PC-9 (cell line): ENCODE data around the gene DEAF1. TPM values are rescaled to one million over a fixed set of nuclear protein-coding genes. Genes with fewer than 3 reads are reported as not detected.

Experiments
- BruUV-seq: library from RNA; stranded (reverse); fragments of 400-500 nt; replicated peaks from 2 replicates; lab custom pipeline; 2021; lab: Mats Ljungman, UMichigan
- CTCF ChIA-PET: fragments of 300-600 bp; sonication (Branson Sonifier 250); formaldehyde crosslinking; loops from one replicate; lab custom pipeline; 2022; ENCODE audit warnings: antibody characterized with exemption; lab: Charles Lee
- POLR2A ChIA-PET: fragments of 300-600 bp; sonication (Branson Sonifier 250); formaldehyde crosslinking; loops from one replicate; lab custom pipeline; 2022; ENCODE audit warnings: antibody characterized with exemption; ENCODE audit not compliant: unreplicated experiment; lab: Charles Lee
- DNase-seq, 2 experiments: peaks; one replicate each; pipeline versions ENCODE4 v3.0.0 to v3.0.0-alpha.2; 2015 to 2022; ENCODE audit warnings: mixed read lengths in 1 of 2
- H2AFZ ChIP-seq: fragments of 200-600 bp; sonication (generic); 2 replicates; pipeline ENCODE4 v1.8.1; 2017; ENCODE audit warnings: antibody characterized with exemption
- H3F3A ChIP-seq: fragments of 200-600 bp; sonication (generic); 2 replicates; pipeline ENCODE4 v1.8.1; 2017; ENCODE audit warnings: antibody characterized with exemption, mild to moderate bottlenecking, low read depth; ENCODE audit not compliant: insufficient read depth
- H3K27ac ChIP-seq: fragments of 200-600 bp; sonication (generic); 2 replicates; pipeline ENCODE4 v1.6.1; 2016; ENCODE audit warnings: mixed run types
- H3K27me3 ChIP-seq: fragments of 200-600 bp; sonication (generic); 2 replicates; pipeline ENCODE4 v1.6.1; 2016; ENCODE audit warnings: low read depth, mixed run types; ENCODE audit not compliant: insufficient read depth
- H3K36me3 ChIP-seq: fragments of 200-600 bp; sonication (generic); 2 replicates; pipeline ENCODE4 v1.6.1; 2016; ENCODE audit warnings: low read depth, mixed run types
- H3K4me1 ChIP-seq: fragments of 200-600 bp; sonication (generic); replicated peaks from 2 replicates; pipeline ENCODE4 v1.6.1; 2016; ENCODE audit warnings: mixed run types; ENCODE audit not compliant: insufficient read depth
- H3K4me2 ChIP-seq: fragments of 200-600 bp; sonication (generic); 2 replicates; pipeline ENCODE4 v1.6.1; 2017; ENCODE audit warnings: mixed run types
- H3K4me3 ChIP-seq: fragments of 200-600 bp; sonication (generic); 2 replicates; pipeline ENCODE4 v1.6.1; 2016; ENCODE audit warnings: mixed run types
- H3K79me2 ChIP-seq: fragments of 200-600 bp; sonication (generic); 2 replicates; pipeline ENCODE4 v1.6.1; 2017; ENCODE audit warnings: low read depth, mixed run types
- H3K9me2 ChIP-seq: fragments of 200-600 bp; sonication (generic); 2 replicates; pipeline ENCODE4 v1.8.1; 2017; ENCODE audit warnings: mild to moderate bottlenecking; ENCODE audit not compliant: insufficient read depth
- H3K9me3 ChIP-seq: fragments of 200-600 bp; sonication (generic); 2 replicates; pipeline ENCODE4 v1.8.1; 2016; ENCODE audit warnings: low read depth; ENCODE audit not compliant: insufficient read depth
- H4K20me1 ChIP-seq: fragments of 200-600 bp; sonication (generic); 2 replicates; pipeline ENCODE4 v1.8.1; 2017; ENCODE audit not compliant: insufficient read depth
- CTCF ChIP-seq: fragments of 200-600 bp; sonication (generic); conservative IDR thresholded peaks from 2 replicates; pipeline ENCODE4 v1.6.1; 2017; ENCODE audit warnings: mixed run types, antibody characterized with exemption, mild to moderate bottlenecking, moderate library complexity
- EZH2 ChIP-seq: fragments of 200-600 bp; sonication (generic); IDR thresholded peaks from 2 replicates; pipeline ENCODE4 v1.8.0; 2017; ENCODE audit warnings: antibody characterized with exemption, low read depth
- intact Hi-C: fragments of 100-400 bp; cut with micrococcal nuclease; formaldehyde crosslinking; loops from one replicate; pipeline ENCODE4 v1.10.0; 2022; ENCODE audit not compliant: unreplicated experiment
- total RNA-seq: library from RNA; stranded (reverse); gene quantifications from 2 replicates; pipeline ENCODE4 v1.2.3, GENCODE V29; 2021

The DEAF1 gene
- total RNA-seq, 1 experiment from 2014 or later: 36.9 TPM

DNA sequence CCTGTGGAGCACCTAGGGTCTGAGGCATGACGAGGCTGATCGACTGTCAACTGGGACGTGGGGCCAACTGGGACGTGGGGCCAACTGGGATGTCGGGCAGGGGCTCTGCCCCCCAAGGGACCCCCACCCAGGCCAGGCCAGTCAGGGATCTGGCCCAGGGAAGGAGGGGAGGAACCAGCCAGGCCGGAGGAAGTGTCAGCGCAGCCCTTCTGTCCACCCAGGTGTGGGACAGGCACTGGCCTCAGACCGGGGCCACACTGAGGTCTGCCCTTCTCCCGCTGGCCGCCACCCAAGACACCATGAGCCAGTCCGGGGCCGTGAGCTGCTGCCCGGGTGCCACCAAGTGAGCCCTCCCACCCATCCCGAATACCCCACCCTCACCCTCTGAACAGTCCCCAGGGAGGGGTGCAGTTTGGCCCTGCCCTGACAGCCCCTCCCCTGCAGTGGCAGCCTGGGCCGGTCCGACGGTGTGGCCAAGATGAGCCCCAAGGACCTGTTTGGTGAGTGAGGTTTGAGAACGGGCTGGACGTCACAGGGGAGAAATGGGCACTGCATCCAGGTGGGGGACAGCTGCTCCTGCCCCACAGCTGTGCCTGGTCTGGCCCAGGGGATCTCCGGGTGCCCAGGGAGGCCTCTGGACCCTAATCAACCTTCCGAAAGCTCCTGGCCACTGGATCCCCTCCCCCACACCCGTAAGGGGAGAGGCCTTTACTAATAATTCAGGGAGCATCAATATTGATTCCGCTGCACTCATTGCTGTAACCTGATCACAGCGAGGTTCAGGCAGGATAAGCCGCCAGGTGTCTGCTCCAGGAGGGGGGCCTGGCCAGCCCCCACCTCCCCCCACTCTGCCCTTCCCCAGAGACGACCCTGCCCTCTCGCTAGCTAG, 14.3 kb upstream of the DEAF1 start:
- intact Hi-C loops: no loop called here
- Histone ChIP-seq H3K9me2 (no peaks in the 10 kb centered on the region), H3K36me3 (no peaks in the 10 kb centered on the region), H3K4me3 (no peak overlapping the region), H3K4me1 (peaks cover 16% of the 10 kb centered on the region), H3K9me3 (no peaks in the 10 kb centered on the region), H3K27me3 (no peaks in the 10 kb centered on the region), H3F3A (peaks cover 14% of the 10 kb centered on the region; the same call in 1 of the 2 replicates), H3K79me2 (peaks cover 33% of the 10 kb centered on the region), H3K27ac (no peak overlapping the region), H3K4me2 (no peak overlapping the region), H2AFZ (no peak overlapping the region), H4K20me1 (peaks cover 3% of the 10 kb centered on the region; the same call in 1 of the 2 replicates)
- no TSS peak for BruUV-seq
- TF ChIP-seq CTCF (no peak), EZH2 (no peak)
- POLR2A ChIA-PET: interaction anchor here (0.6 kb wide), 1 partner anchor 17 kb away, joined by 4 read pairs; no protein-coding TSS in a partner anchor
- CTCF ChIA-PET: no interaction called here
- no peak for DNase-seq

GRCh38 chr11:708511-708910, 13.5 kb upstream of the DEAF1 start:
- H3K27ac ChIP-seq: peak overlapping the region; percentile 81
- H4K20me1 ChIP-seq: peaks cover 3% of the 10 kb centered on the region; the same call in 1 of the 2 replicates
- no peak for DNase-seq
- POLR2A ChIA-PET: no interaction called here
- H3K27me3 ChIP-seq: no peaks in the 10 kb centered on the region
- H3K4me2 ChIP-seq: peak overlapping the region; percentile 93
- no peaks in the 10 kb centered on the region for H3K36me3 ChIP-seq
- intact Hi-C loops: no loop called here
- peaks cover 14% of the 10 kb centered on the region; the same call in 1 of the 2 replicates for H3F3A ChIP-seq
- H3K9me3 ChIP-seq: no peaks in the 10 kb centered on the region
- no peak overlapping the region for H2AFZ ChIP-seq
- no TSS peak for BruUV-seq
- TF ChIP-seq EZH2 (no peak), CTCF (no peak)
- no peaks in the 10 kb centered on the region for H3K9me2 ChIP-seq
- H3K79me2 ChIP-seq: peaks cover 33% of the 10 kb centered on the region
- peaks cover 17% of the 10 kb centered on the region for H3K4me1 ChIP-seq
- CTCF ChIA-PET: no interaction called here
- peak overlapping the region; percentile 84; the same call in 1 of the 2 replicates for H3K4me3 ChIP-seq

GRCh38 chr11:707817-708420, 12.9 kb upstream of the DEAF1 start:
- Histone ChIP-seq H3K9me3 (no peaks in the 10 kb centered on the region), H2AFZ (no peak overlapping the region), H3F3A (peaks cover 14% of the 10 kb centered on the region; the same call in 1 of the 2 replicates), H3K9me2 (no peaks in the 10 kb centered on the region), H3K27me3 (no peaks in the 10 kb centered on the region), H3K4me1 (peaks cover 17% of the 10 kb centered on the region), H3K36me3 (no peaks in the 10 kb centered on the region), H4K20me1 (peaks cover 3% of the 10 kb centered on the region; the same call in 1 of the 2 replicates), H3K79me2 (peaks cover 33% of the 10 kb centered on the region), H3K4me2 (peak overlapping the region; percentile 93), H3K27ac (peak overlapping the region; percentile 81), H3K4me3 (peak overlapping the region; percentile 84)
- no peak for TF ChIP-seq CTCF
- no peak for TF ChIP-seq EZH2
- intact Hi-C loops: loop anchor here (1.0 to 2.0 kb wide), 4 partner anchors 10 to 54 kb away; partner anchors contain the start of gene TALDO1
- ChIA-PET CTCF (no interaction called here), POLR2A (interaction anchor here (0.7 to 1.0 kb wide), 2 partner anchors 20 to 144 kb away, joined by 3 to 5 read pairs; no protein-coding TSS in a partner anchor)
- peak; percentile 86 to 88 for DNase-seq
- no TSS peak for BruUV-seq
